GM23338 (cell line): ENCODE measurements around the gene DNM2. TPM values are rescaled to one million over a fixed set of nuclear protein-coding genes. Genes with fewer than 3 reads are reported as not detected.

Experiments
- ATAC-seq: fragments of 200-7000 bp; cut with Tn5 transposase; 3 replicates; pipeline ENCODE4 v1.9.1; 2020
- DNase-seq: peaks from one replicate; pipeline ENCODE4 v3.0.0-alpha.2; 2015; ENCODE audit warnings: low spot score
- H2AFZ ChIP-seq: fragments of 200-600 bp; sonication (generic); 2 replicates; pipeline ENCODE4 v1.8.0; 2016; ENCODE audit warnings: antibody characterized with exemption, mild to moderate bottlenecking, moderate library complexity
- H3F3A ChIP-seq: fragments of 200-600 bp; sonication (generic); replicated peaks from 2 replicates; pipeline ENCODE4 v1.8.0; 2017; ENCODE audit warnings: antibody characterized with exemption, mixed run types, low read depth
- H3K27ac ChIP-seq: fragments of 200-600 bp; sonication (generic); 2 replicates; pipeline ENCODE4 v1.6.1; 2016; ENCODE audit warnings: low read depth
- H3K27me3 ChIP-seq: fragments of 200-600 bp; sonication (generic); 2 replicates; pipeline ENCODE4 v1.8.0; 2016; ENCODE audit warnings: mild to moderate bottlenecking, mixed run types, moderate library complexity; ENCODE audit not compliant: insufficient read depth
- H3K36me3 ChIP-seq: fragments of 200-600 bp; sonication (generic); 2 replicates; pipeline ENCODE4 v1.8.0; 2016; ENCODE audit warnings: mild to moderate bottlenecking; ENCODE audit not compliant: insufficient read depth
- H3K4me1 ChIP-seq: fragments of 200-600 bp; sonication (generic); 2 replicates; pipeline ENCODE4 v1.8.0; 2016; ENCODE audit warnings: mild to moderate bottlenecking, moderate library complexity; ENCODE audit not compliant: insufficient read depth
- H3K4me2 ChIP-seq: fragments of 200-600 bp; sonication (generic); 2 replicates; pipeline ENCODE4 v1.7.1; 2017; ENCODE audit warnings: mixed run types
- H3K4me3 ChIP-seq: fragments of 200-600 bp; sonication (generic); 2 replicates; pipeline ENCODE4 v1.6.1; 2016; ENCODE audit warnings: mixed run types
- H3K79me2 ChIP-seq: fragments of 200-600 bp; sonication (generic); replicated peaks from 2 replicates; pipeline ENCODE4 v1.8.0; 2017; ENCODE audit warnings: mild to moderate bottlenecking; ENCODE audit not compliant: insufficient read depth
- H3K9me2 ChIP-seq: fragments of 200-600 bp; sonication (generic); 2 replicates; pipeline ENCODE4 v1.8.0; 2017; ENCODE audit not compliant: insufficient read depth
- H4K20me1 ChIP-seq: fragments of 200-600 bp; sonication (generic); replicated peaks from 2 replicates; pipeline ENCODE4 v1.8.0; 2017; ENCODE audit warnings: mild to moderate bottlenecking; ENCODE audit not compliant: insufficient read depth
- H3K27ac Mint-ChIP-seq: 2 replicates; pipeline ENCODE4 v1.8.0; 2020; ENCODE audit warnings: inconsistent platforms, mild to moderate bottlenecking, moderate library complexity, mixed read lengths
- H3K27me3 Mint-ChIP-seq: 3 replicates; pipeline ENCODE4 v1.8.0; 2022; ENCODE audit warnings: low read depth, mild to moderate bottlenecking, moderate library complexity, mixed read lengths, inconsistent platforms; ENCODE audit not compliant: insufficient read depth, poor library complexity
- H3K36me3 Mint-ChIP-seq: 3 replicates; pipeline ENCODE4 v1.8.0; 2021; ENCODE audit warnings: low read depth, mild to moderate bottlenecking, inconsistent platforms, moderate library complexity, mixed read lengths
- H3K4me1 Mint-ChIP-seq: 3 replicates; pipeline ENCODE4 v1.8.0; 2020; ENCODE audit warnings: mild to moderate bottlenecking, inconsistent platforms, mixed read lengths
- H3K4me3 Mint-ChIP-seq: 3 replicates; pipeline ENCODE4 v1.8.0; 2021; ENCODE audit warnings: moderate library complexity, mild to moderate bottlenecking, inconsistent platforms, mixed read lengths
- H3K9me3 Mint-ChIP-seq: 3 replicates; pipeline ENCODE4 v1.8.0; 2020; ENCODE audit warnings: moderate library complexity, mild to moderate bottlenecking, inconsistent platforms, mixed read lengths
- CREB1 ChIP-seq: fragments of 250-450 bp; sonication (Bioruptor Pico); IDR thresholded peaks from 2 replicates; pipeline ENCODE4 v1.5.0; 2020; ENCODE audit warnings: low read depth, mild to moderate bottlenecking, moderate library complexity
- EZH2 ChIP-seq: fragments of 200-600 bp; sonication (generic); IDR thresholded peaks from one replicate; pipeline ENCODE4 v1.8.0; 2017; ENCODE audit warnings: antibody characterized with exemption, mild to moderate bottlenecking, low read depth; ENCODE audit not compliant: unreplicated experiment
- JUNB ChIP-seq: IDR thresholded peaks from one replicate; pipeline ENCODE4 v1.6.1; 2016; ENCODE audit warnings: antibody characterized with exemption; ENCODE audit not compliant: unreplicated experiment
- NANOG ChIP-seq: IDR thresholded peaks from 2 replicates; pipeline ENCODE4 v1.6.1; 2016; ENCODE audit warnings: antibody characterized with exemption, borderline replicate concordance
- REST ChIP-seq: IDR thresholded peaks from one replicate; pipeline ENCODE4 v1.6.1; 2018; ENCODE audit warnings: antibody characterized with exemption; ENCODE audit not compliant: unreplicated experiment
- STAT1 ChIP-seq: IDR thresholded peaks from one replicate; pipeline ENCODE4 v1.6.1; 2016; ENCODE audit warnings: antibody characterized with exemption; ENCODE audit not compliant: unreplicated experiment
- ZNF462 ChIP-seq: fragments of 250-450 bp; sonication (Bioruptor Pico); IDR thresholded peaks from 2 replicates; pipeline ENCODE4 v1.5.0; 2020; ENCODE audit warnings: mild to moderate bottlenecking, moderate library complexity
- polyA plus RNA-seq: library from polyadenylated mRNA; unstranded; fragments of >200 nt; fragmentation: Nextera tagmentation; extraction: Ambion mirVana; gene quantifications from 2 replicates; pipeline ENCODE4 v1.2.1, GENCODE V29; 2016
- total RNA-seq: library from RNA; depleted of rRNA; stranded (reverse); fragments of >200 nt; shearing (Covaris generic); gene quantifications from 2 replicates; pipeline ENCODE4 v1.2.3, GENCODE V29; 2014

DNM2 gene
- total and polyA plus RNA-seq, 2 experiments from 2014 or later: 40.7 to 138 TPM

- peaks cover 26% of the 10 kb centered on the region for H3K36me3 Mint-ChIP-seq
- H3K4me3 ChIP-seq: no peak overlapping the region
- no peaks in the 10 kb centered on the region for H3K27me3 ChIP-seq
- H4K20me1 ChIP-seq: no peaks in the 10 kb centered on the region
- peak overlapping the region; percentile 70; the same call in 1 of the 2 replicates for H3K27ac Mint-ChIP-seq
- no peak overlapping the region for H3K4me3 Mint-ChIP-seq
- 0 out of 2 replicates have a peak overlapping the region, but pooled peaks have one; percentile 45 for H3K27ac ChIP-seq
- no peaks in the 10 kb centered on the region for H3K9me2 ChIP-seq
- no peaks in the 10 kb centered on the region for H3K9me3 Mint-ChIP-seq
- H3K4me1 Mint-ChIP-seq: no peaks in the 10 kb centered on the region
- H2AFZ ChIP-seq: no peak overlapping the region
- H3F3A ChIP-seq: no peaks in the 10 kb centered on the region
- H3K36me3 ChIP-seq: no peaks in the 10 kb centered on the region; the same call in 1 of the 2 replicates
- DNase-seq (peak; percentile 40), ATAC-seq (peak; percentile 64)
- no peaks in the 10 kb centered on the region for H3K4me1 ChIP-seq
- H3K79me2 ChIP-seq: no peaks in the 10 kb centered on the region
- no peak overlapping the region for H3K4me2 ChIP-seq
- H3K27me3 Mint-ChIP-seq: peaks cover 13% of the 10 kb centered on the region
- TF ChIP-seq NANOG (no peak), CREB1 (CRISPR knock-in tag) (no peak), ZNF462 (CRISPR knock-in tag) (no peak), EZH2 (no peak), JUNB (no peak), REST (no peak), STAT1 (no peak)
Observed at GRCh38 chr19:10812196-10812595, 94.3 kb downstream of the DNM2 start.
